ENCODE measurements around the gene KCNJ9. TPM values are rescaled to one million over a fixed set of nuclear protein-coding genes. Genes with fewer than 3 reads are reported as not detected.

KCNJ9 gene
- total RNA-seq, 2 donors from 2014 or later, result 0.51 TPM; not detected in 1

GRCh38 chr1:160077486-160077885, 3.9 kb upstream of the KCNJ9 start:
- no peaks in the 10 kb centered on the region for H3K9me3 ChIP-seq
- no peaks in the 10 kb centered on the region for H3K4me1 ChIP-seq (replicated peaks)
- H3K4me3 ChIP-seq, result no peak overlapping the region
- no peak overlapping the region for H3K27ac ChIP-seq
- no peak for DNase-seq (ENCODE audit: low spot score)
- intact Hi-C loops (cut with DNase I), result no loop called here
- H3K36me3 ChIP-seq, result no peaks in the 10 kb centered on the region
- no peaks in the 10 kb centered on the region for H3K27me3 ChIP-seq (replicated peaks; ENCODE audit: insufficient read depth)
- TF ChIP-seq POLR2A (IDR thresholded peaks at IDR 0.05) (no peak), CTCF (IDR thresholded peaks at IDR 0.05) (no peak), POLR2AphosphoS5 (IDR thresholded peaks at IDR 0.05) (no peak)

GRCh38 chr1:160078512-160079195, 2.7 kb upstream of the KCNJ9 start:
- DNase-seq (ENCODE audit: low spot score), result no peak
- whole genome bisulfite sequencing, result 20% methylated on average over 8 of the region's 8 CpGs
- no peaks in the 10 kb centered on the region for H3K36me3 ChIP-seq
- no peaks in the 10 kb centered on the region for H3K4me1 ChIP-seq (replicated peaks)
- intact Hi-C loops (cut with DNase I), result no loop called here
- H3K4me3 ChIP-seq, result no peak overlapping the region
- H3K27ac ChIP-seq, result no peak overlapping the region
- no peaks in the 10 kb centered on the region for H3K27me3 ChIP-seq (replicated peaks; ENCODE audit: insufficient read depth)
- TF ChIP-seq POLR2A (IDR thresholded peaks at IDR 0.05) (no peak), CTCF (IDR thresholded peaks at IDR 0.05) (peak; percentile 11 to 41 (median 38)), POLR2AphosphoS5 (IDR thresholded peaks at IDR 0.05) (no peak)
- H3K9me3 ChIP-seq, result no peaks in the 10 kb centered on the region

- no peaks in the 10 kb centered on the region for H3K27me3 ChIP-seq (replicated peaks; ENCODE audit: insufficient read depth)
- no peak overlapping the region for H3K27ac ChIP-seq
- 65% methylated on average over 4 of the region's 4 CpGs for WGBS
- no peaks in the 10 kb centered on the region for H3K36me3 ChIP-seq
- H3K4me3 ChIP-seq, result no peak overlapping the region
- TF ChIP-seq CTCF (IDR thresholded peaks at IDR 0.05), result no peak
- no peak for TF ChIP-seq POLR2A (IDR thresholded peaks at IDR 0.05)
- TF ChIP-seq POLR2AphosphoS5 (IDR thresholded peaks at IDR 0.05), result no peak
- H3K9me3 ChIP-seq, result no peaks in the 10 kb centered on the region
- intact Hi-C loops (cut with DNase I), result no loop called here
- no peak for DNase-seq (ENCODE audit: low spot score)
- no peaks in the 10 kb centered on the region for H3K4me1 ChIP-seq (replicated peaks)
Measured at GRCh38 chr1:160079448-160079847, 1.9 kb upstream of the KCNJ9 start.

GRCh38 chr1:160080381-160081100, 797 bp upstream of the KCNJ9 start:
- no peak overlapping the region for H3K27ac ChIP-seq
- WGBS, result 55% methylated on average over 6 of the region's 6 CpGs

More at GRCh38 chr1:160080381-160081100, 797 bp upstream of the KCNJ9 start:
- TF ChIP-seq CTCF (IDR thresholded peaks at IDR 0.05) (no peak), POLR2A (IDR thresholded peaks at IDR 0.05) (no peak), POLR2AphosphoS5 (IDR thresholded peaks at IDR 0.05) (no peak)
- no peak for DNase-seq (ENCODE audit: low spot score)
- Histone ChIP-seq H3K4me3 (no peak overlapping the region), H3K9me3 (no peaks in the 10 kb centered on the region), H3K36me3 (no peaks in the 10 kb centered on the region), H3K4me1 (replicated peaks) (no peaks in the 10 kb centered on the region), H3K27me3 (replicated peaks; ENCODE audit: insufficient read depth) (no peaks in the 10 kb centered on the region)
- intact Hi-C loops (cut with DNase I), result loop anchor here (5.0 kb wide), 1 partner anchor 33 kb away; no protein-coding TSS in a partner anchor
